Activated T-cell treated with anti-CD3 and anti-CD28 coated beads, Interleukin-2, amount 50 U/mL, for 72 hours (primary cell): ENCODE measurements around the gene TIGD4. TPM values are rescaled to one million over a fixed set of nuclear protein-coding genes. Genes with fewer than 3 reads are reported as not detected.

ENCODE experiments used
- ATAC-seq, 2 donors: fragments of 150-1000 bp; cut with Tn5 transposase; replicated peaks in 1 of 2; 2 replicates each; pipeline ENCODE4 v1.10.0; 2021; ENCODE audit warnings: moderate library complexity in 2 of 2, mild to moderate bottlenecking in 1 of 2
- DNase-seq, 2 donors: peaks; one replicate each; pipeline ENCODE4 v3.0.0; 2021 to 2022; ENCODE audit warnings: mixed read lengths in 1 of 2
- H3K27ac Mint-ChIP-seq: one replicate; pipeline ENCODE4 v1.8.0; 2022; ENCODE audit warnings: mild to moderate bottlenecking, moderate library complexity, mixed read lengths
- H3K27me3 Mint-ChIP-seq: one replicate; pipeline ENCODE4 v1.8.0; 2022; ENCODE audit warnings: low read depth, mixed read lengths
- H3K36me3 Mint-ChIP-seq, 2 donors: one replicate each; pipeline ENCODE4 v1.8.0; 2022; ENCODE audit warnings: mixed read lengths in 2 of 2, mild to moderate bottlenecking in 1 of 2; ENCODE audit not compliant: insufficient read depth in 2 of 2
- H3K4me1 Mint-ChIP-seq: one replicate; pipeline ENCODE4 v1.8.0; 2022; ENCODE audit warnings: low read depth, mixed read lengths
- H3K4me3 Mint-ChIP-seq, 2 donors: one replicate each; pipeline ENCODE4 v1.8.0; 2022; ENCODE audit warnings: mild to moderate bottlenecking in 2 of 2, mixed read lengths in 2 of 2, moderate library complexity in 2 of 2
- H3K9me3 Mint-ChIP-seq, 2 donors: one replicate each; pipeline ENCODE4 v1.8.0; 2022; ENCODE audit warnings: mixed read lengths in 2 of 2
- total RNA-seq, 2 donors: library from RNA; stranded (reverse); gene quantifications; one replicate each; pipeline ENCODE4 v1.2.3, GENCODE V29; 2022

Gene TIGD4
- total RNA-seq, 2 donors from 2014 or later = 0.39 to 0.43 TPM

DNA sequence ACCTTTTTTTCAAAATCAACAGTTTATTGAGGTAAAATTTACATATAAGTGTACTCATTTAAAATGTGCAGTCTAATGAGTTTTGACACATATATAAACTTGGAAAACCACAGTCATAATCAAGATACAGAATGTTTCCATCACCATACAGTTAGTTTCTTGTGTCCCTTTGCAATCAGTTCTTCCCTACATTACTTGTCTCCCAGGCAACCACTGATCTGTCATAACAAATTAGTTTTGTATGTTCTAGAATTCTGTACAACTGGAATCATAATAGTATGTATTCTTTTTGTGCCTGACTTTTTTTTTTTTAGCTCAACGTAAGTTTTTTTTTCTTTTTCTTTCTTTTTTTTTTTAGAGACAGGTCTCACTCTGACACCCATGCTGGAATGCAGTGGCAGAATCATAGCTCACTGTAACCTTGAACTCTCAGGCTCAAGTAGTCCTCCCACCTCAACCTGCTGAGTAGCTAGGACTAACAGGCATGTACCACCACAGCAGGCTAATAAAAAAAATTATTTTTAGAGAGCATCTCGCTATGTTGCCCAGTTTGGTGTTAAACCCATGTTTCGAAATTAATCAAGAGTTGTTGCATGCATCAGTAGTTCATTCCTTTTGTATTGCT, 27.1 kb upstream of the TIGD4 start:
- H3K4me3 Mint-ChIP-seq = peak overlapping the region in 1 of 2 donors; percentile 74
- H3K27ac Mint-ChIP-seq = peak overlapping the region; percentile 56
- ATAC-seq = peak; percentile 39 to 47

GRCh38 chr4:152805818-152806217, 26.3 kb upstream of the TIGD4 start:
- ATAC-seq = no peak
- peaks cover 1 to 6% of the 10 kb centered on the region in 2 donors for H3K36me3 Mint-ChIP-seq
- peaks cover 25% of the 10 kb centered on the region for H3K4me1 Mint-ChIP-seq
- no peak for DNase-seq
- no peaks in the 10 kb centered on the region for H3K27me3 Mint-ChIP-seq
- H3K27ac Mint-ChIP-seq = no peak overlapping the region
- H3K9me3 Mint-ChIP-seq = no peaks in the 10 kb centered on the region
- no peak overlapping the region for H3K4me3 Mint-ChIP-seq

More for the DNA sequence above, 27.1 kb upstream of the TIGD4 start:
- no peak for DNase-seq
- Mint-ChIP-seq H3K9me3 (peaks cover 0 to 2% of the 10 kb centered on the region in 2 donors), H3K36me3 (peaks cover 4 to 10% of the 10 kb centered on the region in 2 donors), H3K27me3 (no peaks in the 10 kb centered on the region), H3K4me1 (peaks cover 25% of the 10 kb centered on the region)

- H3K9me3 Mint-ChIP-seq = no peaks in the 10 kb centered on the region
- ATAC-seq (no peak), DNase-seq (no peak)
- no peaks in the 10 kb centered on the region for H3K27me3 Mint-ChIP-seq
- peaks cover 1 to 6% of the 10 kb centered on the region in 2 donors for H3K36me3 Mint-ChIP-seq
- no peak overlapping the region for H3K4me3 Mint-ChIP-seq
- H3K27ac Mint-ChIP-seq = no peak overlapping the region
- H3K4me1 Mint-ChIP-seq = peaks cover 25% of the 10 kb centered on the region
Measured at GRCh38 chr4:152805071-152805650, 25.6 kb upstream of the TIGD4 start.

DNA sequence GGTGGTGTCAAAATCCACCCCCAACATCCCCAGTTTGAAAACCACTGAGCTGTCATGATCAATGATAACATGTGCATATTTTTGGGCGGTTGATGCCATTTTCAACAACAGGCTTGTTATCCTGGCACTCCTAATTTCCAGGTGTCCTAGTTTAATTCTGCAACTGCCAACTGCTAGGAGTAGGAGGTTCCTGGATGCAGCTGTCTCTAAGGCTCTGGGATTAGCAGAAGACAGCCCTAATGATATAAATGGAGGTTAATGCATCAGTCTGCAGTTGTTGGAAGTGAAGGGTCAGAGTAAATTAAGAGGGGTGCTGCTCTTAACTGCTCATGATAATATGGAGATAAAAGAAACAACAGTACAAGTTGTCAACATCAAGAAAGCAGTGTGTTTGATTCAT, 24.0 kb upstream of the TIGD4 start:
- Mint-ChIP-seq H3K27ac (no peak overlapping the region), H3K4me3 (no peak overlapping the region), H3K4me1 (peaks cover 25% of the 10 kb centered on the region), H3K27me3 (no peaks in the 10 kb centered on the region), H3K9me3 (no peaks in the 10 kb centered on the region), H3K36me3 (peaks cover 1 to 5% of the 10 kb centered on the region in 2 donors)
- no peak for ATAC-seq
- no peak for DNase-seq

DNA sequence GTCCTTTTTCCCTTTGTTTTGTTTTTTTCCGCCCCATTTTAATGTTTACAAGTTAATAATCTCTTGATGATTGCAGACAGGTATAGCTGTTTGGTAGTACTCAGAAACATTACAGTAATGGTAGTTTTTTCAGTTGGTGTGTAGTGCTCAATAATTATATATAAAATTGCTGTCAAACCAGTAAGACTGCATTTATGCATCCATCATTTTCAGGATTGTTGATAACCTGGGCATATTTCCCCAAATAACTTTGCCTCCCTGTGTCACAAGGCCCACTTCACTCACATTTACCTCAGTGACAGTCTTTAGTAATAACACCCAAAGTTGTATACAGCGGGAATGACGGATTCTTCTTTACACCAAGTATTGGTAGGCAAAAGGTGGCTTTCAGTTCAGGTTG, 16.4 kb upstream of the TIGD4 start:
- H3K4me1 Mint-ChIP-seq = no peaks in the 10 kb centered on the region
- no peaks in the 10 kb centered on the region for H3K36me3 Mint-ChIP-seq
- no peak overlapping the region for H3K27ac Mint-ChIP-seq
- no peak for ATAC-seq
- H3K27me3 Mint-ChIP-seq = no peaks in the 10 kb centered on the region
- no peaks in the 10 kb centered on the region for H3K9me3 Mint-ChIP-seq
- DNase-seq = no peak
- H3K4me3 Mint-ChIP-seq = no peak overlapping the region

DNA sequence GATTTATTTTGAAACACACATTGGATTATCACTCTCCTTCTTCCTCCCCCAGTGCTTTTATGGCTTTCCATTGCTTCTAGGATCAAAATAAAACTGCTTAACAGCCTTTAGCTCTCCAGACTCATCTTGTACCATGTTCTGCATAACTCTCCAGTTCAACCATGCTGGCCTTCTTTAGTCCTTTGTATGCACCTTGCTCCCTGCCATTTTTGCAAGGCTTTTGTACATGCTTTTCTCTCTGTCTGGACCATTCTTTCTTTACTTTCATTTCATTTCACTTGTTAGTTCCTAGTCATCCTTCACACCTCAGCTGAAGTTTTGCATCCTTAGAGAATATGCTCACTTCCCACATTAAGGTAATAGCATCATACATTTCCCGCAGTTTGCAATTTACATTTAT, 7.1 kb upstream of the TIGD4 start:
- no peaks in the 10 kb centered on the region for H3K36me3 Mint-ChIP-seq
- H3K4me3 Mint-ChIP-seq = peak overlapping the region in 1 of 2 donors; percentile 39
- H3K27ac Mint-ChIP-seq = peak overlapping the region; percentile 12
- ATAC-seq = no peak
- DNase-seq = no peak
- peaks cover 29% of the 10 kb centered on the region for H3K4me1 Mint-ChIP-seq
- no peaks in the 10 kb centered on the region for H3K9me3 Mint-ChIP-seq
- no peaks in the 10 kb centered on the region for H3K27me3 Mint-ChIP-seq

DNA sequence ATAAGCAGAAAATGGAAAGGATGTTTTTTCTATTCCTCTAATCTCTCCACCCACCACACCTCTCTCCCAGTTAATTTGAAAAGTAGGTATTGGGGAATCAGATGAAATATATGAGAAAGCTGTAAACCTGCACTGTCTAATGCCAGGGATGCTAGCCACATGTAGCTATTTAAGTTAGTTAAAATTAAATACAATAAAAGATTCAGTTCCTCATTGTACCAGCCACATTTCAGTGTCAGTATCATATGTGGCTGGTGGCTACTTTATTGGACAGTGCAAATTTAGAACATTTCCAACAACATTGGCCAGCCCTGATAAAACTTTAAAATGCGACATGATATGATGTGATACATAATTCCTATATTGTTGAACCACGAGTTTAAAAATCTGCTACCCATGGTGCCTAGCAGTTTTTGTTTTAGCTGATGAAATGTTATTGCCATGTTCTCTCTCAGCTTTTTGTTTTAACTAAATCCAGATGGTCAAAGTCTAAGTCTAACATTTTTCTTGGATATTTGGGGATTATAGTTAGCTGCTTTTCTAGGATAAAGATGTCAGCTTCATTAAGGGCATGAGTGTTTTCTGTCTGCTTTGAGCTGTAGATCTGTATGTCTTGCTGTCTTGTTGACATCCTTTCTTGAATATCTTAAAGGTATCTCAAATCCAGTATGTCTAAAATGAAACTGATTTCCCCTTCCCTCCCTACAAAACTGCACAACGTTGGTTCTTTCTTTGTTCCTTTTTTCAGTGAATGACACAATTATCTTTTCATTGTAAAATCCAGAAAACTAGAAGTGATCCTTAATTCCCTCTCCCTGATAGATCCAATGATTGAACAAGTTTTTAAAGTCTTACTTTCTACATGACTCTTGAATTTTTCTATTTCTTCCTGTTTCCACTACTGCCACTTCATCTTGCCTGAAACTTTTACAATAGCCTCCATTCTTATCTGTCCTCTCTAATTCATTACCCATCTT, 6.4 kb upstream of the TIGD4 start:
- H3K9me3 Mint-ChIP-seq = no peaks in the 10 kb centered on the region
- no peak for DNase-seq

GRCh38 chr4:152784490-152785350, 5.2 kb upstream of the TIGD4 start:
- Mint-ChIP-seq H3K27me3 (no peaks in the 10 kb centered on the region), H3K27ac (no peak overlapping the region), H3K36me3 (peaks cover 0 to 2% of the 10 kb centered on the region in 2 donors), H3K4me3 (no peak overlapping the region), H3K4me1 (peaks cover 42% of the 10 kb centered on the region), H3K9me3 (no peaks in the 10 kb centered on the region)
- DNase-seq (no peak), ATAC-seq (no peak)

More for the DNA sequence above, 6.4 kb upstream of the TIGD4 start:
- peak overlapping the region; percentile 12 for H3K27ac Mint-ChIP-seq
- peaks cover 35% of the 10 kb centered on the region for H3K4me1 Mint-ChIP-seq
- H3K4me3 Mint-ChIP-seq = peak overlapping the region; percentile 3 to 39
- no peaks in the 10 kb centered on the region for H3K27me3 Mint-ChIP-seq
- H3K36me3 Mint-ChIP-seq = no peaks in the 10 kb centered on the region
- ATAC-seq = no peak

- ATAC-seq = peak; percentile 46 to 56
Measured at GRCh38 chr4:152780267-152780778, 793 bp upstream of the TIGD4 start.

DNA sequence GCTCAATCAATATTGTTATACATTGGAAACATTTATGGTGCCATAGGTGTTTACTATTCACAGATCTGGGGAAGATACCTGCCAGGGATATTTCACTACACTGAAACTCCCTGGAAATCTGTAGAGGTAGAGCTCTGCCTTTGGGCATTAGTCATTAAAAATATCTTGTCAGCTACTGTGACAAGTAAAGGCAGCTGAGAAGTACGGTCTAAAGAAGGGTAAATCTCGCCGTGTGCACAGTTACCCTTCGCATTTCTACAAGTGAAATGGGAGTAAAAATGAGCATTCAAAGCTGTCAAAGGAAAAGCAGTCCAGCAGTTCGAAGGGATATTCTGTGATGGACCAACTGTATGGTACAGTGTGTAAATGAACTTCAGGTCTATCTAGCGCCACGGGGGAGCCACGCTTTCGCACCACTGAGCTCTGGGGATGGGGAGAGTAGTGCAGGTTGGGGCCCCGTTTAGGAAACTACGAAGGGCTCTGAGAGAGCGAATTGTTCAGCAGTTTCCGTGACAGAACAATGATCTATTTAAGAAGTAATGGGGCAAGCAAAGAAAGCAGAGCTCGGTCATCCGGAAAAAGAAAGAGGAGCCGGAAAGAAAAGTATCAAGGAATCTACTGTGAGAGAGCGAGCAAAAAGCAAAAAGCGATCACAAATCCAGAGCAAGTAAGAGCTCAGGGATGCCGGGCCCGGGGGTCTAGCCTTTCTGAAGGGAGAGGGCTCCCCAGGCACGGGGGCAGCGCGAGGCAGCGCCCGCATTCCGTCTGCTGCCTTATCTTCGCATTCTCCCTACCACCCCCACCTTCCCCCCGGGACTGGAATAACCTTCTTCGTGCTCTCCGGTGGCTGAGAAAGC, 646 bp downstream of the TIGD4 start:
- Mint-ChIP-seq H3K9me3 (no peaks in the 10 kb centered on the region), H3K4me1 (peaks cover 44% of the 10 kb centered on the region), H3K36me3 (peaks cover 0 to 5% of the 10 kb centered on the region in 2 donors), H3K27me3 (peaks cover 14% of the 10 kb centered on the region), H3K4me3 (peak overlapping the region; percentile 92 to 96), H3K27ac (peak overlapping the region; percentile 96)
- ATAC-seq (peak; percentile 17 to 24), DNase-seq (peak; percentile 34 to 48)

More at GRCh38 chr4:152780267-152780778, 793 bp upstream of the TIGD4 start:
- H3K4me1 Mint-ChIP-seq = peaks cover 44% of the 10 kb centered on the region
- H3K4me3 Mint-ChIP-seq = peak overlapping the region; percentile 92 to 96
- peaks cover 14% of the 10 kb centered on the region for H3K27me3 Mint-ChIP-seq
- peaks cover 0 to 5% of the 10 kb centered on the region in 2 donors for H3K36me3 Mint-ChIP-seq
- DNase-seq = no peak
- no peaks in the 10 kb centered on the region for H3K9me3 Mint-ChIP-seq
- peak overlapping the region; percentile 96 for H3K27ac Mint-ChIP-seq

DNA sequence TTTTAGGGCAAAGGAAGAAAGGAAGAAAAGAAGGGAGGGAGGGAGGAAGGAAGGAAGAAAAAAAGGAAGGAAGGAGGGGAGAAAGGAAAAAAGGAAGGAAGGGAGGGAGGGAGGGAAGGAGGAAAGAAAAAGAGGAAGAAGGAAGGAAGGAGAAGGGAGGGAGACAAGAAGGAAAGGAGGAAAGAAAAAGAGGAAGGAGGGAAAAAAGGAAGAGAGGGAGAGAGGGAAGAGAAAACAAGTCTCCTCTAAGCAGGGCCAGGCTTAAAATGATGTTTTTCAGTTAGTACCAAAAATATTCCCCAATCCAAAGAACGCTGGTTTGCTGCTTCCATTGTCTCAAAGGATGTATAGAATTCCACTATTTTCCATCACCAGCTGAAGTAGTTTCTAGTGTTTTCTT, 2.0 kb downstream of the TIGD4 start:
- H3K4me3 Mint-ChIP-seq = peak overlapping the region in 1 of 2 donors; percentile 30
- no peak overlapping the region for H3K27ac Mint-ChIP-seq
- DNase-seq = no peak
- H3K27me3 Mint-ChIP-seq = peaks cover 14% of the 10 kb centered on the region
- ATAC-seq = no peak
- H3K9me3 Mint-ChIP-seq = no peaks in the 10 kb centered on the region
- peaks cover 35% of the 10 kb centered on the region for H3K4me1 Mint-ChIP-seq
- peaks cover 0 to 5% of the 10 kb centered on the region in 2 donors for H3K36me3 Mint-ChIP-seq
